ENCODE measurements around the gene CDK15.

- TF ChIP-seq, protein P1, sequence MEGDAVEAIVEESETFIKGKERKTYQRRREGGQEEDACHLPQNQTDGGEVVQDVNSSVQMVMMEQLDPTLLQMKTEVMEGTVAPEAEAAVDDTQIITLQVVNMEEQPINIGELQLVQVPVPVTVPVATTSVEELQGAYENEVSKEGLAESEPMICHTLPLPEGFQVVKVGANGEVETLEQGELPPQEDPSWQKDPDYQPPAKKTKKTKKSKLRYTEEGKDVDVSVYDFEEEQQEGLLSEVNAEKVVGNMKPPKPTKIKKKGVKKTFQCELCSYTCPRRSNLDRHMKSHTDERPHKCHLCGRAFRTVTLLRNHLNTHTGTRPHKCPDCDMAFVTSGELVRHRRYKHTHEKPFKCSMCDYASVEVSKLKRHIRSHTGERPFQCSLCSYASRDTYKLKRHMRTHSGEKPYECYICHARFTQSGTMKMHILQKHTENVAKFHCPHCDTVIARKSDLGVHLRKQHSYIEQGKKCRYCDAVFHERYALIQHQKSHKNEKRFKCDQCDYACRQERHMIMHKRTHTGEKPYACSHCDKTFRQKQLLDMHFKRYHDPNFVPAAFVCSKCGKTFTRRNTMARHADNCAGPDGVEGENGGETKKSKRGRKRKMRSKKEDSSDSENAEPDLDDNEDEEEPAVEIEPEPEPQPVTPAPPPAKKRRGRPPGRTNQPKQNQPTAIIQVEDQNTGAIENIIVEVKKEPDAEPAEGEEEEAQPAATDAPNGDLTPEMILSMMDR (IDR thresholded peaks at IDR 0.05) = no peak
- TF ChIP-seq RFX5 (IDR thresholded peaks at IDR 0.05) (no peak), ESRRA (IDR thresholded peaks at IDR 0.05; ENCODE audit: borderline replicate concordance, low read length) (no peak)
Observed at GRCh38 chr2:201872591-201872990, 66.3 kb downstream of the CDK15 start.

Measured in A549 (cell line).